ENCODE results near the gene ALOX15B. TPM values are rescaled to one million over a fixed set of nuclear protein-coding genes. Genes with fewer than 3 reads are reported as not detected.
A peak's percentile ranks its signal among the peaks of the same experiment; 100 is the strongest.

The ALOX15B gene
- 1.0 TPM for polyA plus RNA-seq (ENCODE audit: insufficient read length)
- long read RNA-seq, donor 1, result 0 reads
- long read RNA-seq, donor 2, result 0 reads
- long read RNA-seq, donor 3, result 0 reads
- long read RNA-seq, donor 4, result 0 reads
- long read RNA-seq, donor 5, result 0 reads
- long read RNA-seq, donor 6, result 0 reads
- long read RNA-seq, donor 7, result 0 reads
- long read RNA-seq, donor 8, result 0 reads

- no peak for DNase-seq
These were observed at the start of gene ALOX15B for GRCh38 chr17:8038954-8039610. TSS of gene ALOX15B (plus strand) at chr17:8039059. CDS start at chr17:8039156, 97 bp downstream.

GRCh38 chr17:7989781-7990655, 48.8 kb upstream of the ALOX15B start:
- DNase-seq, result peak; percentile 74

DNA sequence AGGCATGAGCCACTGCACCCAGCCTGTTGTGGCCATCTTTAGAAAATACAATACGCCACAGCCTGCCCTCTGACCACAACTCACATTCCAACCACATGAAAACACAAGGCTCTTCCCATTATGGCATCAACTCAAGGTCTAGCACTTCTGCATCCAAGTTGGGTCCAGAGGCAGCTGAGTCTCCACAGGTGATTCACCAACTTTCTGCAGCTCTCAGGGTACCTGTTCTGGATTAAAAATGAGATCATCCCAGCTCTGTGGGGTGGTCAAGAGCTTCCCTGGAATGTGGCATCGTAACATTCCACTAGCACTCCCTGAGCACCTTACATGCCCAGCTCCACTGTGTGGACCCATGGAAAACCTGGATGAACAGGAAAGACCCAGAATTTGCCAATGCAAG, 46.3 kb upstream of the ALOX15B start:
- DNase-seq, result no peak

DNA sequence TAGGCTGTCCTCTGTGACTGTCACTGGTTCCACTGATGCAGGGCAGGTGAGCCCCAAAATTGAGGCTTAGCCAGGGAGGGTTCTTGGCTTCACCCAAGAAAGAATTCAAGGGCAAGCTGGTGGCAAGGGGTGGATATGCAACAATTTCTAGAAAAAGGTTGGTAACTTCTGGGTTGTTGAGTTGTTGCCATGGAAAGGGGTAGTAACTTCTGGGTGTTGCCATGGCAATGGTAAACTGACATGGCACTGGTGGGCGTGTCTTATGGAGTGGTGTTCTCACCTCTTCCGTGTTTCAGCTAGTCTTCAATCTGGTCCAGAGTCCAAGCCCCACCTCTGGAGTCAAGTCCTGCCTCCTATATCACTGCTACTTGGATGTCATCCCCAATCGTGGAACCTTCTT, 45.9 kb upstream of the ALOX15B start:
- DNase-seq, result no peak

GRCh38 chr17:7993972-7994589, 44.8 kb upstream of the ALOX15B start:
- no peak for DNase-seq

- no peak for DNase-seq
These were observed 43.1 kb upstream of the ALOX15B start for GRCh38 chr17:7995724-7996123.

DNA sequence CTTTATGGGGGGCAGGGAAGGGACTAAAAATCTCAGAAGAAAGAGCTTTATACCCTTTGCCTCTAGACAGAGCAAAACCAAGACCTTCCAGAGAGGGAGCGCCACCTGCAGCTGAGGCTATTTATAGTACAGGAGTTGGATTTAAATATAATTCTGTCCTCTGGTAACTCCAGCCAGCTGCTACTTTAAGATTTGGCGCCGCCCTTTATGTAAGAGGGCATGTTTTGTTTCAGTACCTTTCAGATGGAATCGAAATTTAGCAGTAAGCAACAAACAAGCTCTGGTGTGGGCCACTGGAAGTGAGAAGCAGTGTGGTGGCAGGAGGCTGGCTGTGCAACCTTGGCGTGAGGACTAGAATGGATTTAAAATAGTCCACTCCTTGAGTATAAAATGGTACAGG, 41.7 kb upstream of the ALOX15B start:
- DNase-seq, result no peak

DNA sequence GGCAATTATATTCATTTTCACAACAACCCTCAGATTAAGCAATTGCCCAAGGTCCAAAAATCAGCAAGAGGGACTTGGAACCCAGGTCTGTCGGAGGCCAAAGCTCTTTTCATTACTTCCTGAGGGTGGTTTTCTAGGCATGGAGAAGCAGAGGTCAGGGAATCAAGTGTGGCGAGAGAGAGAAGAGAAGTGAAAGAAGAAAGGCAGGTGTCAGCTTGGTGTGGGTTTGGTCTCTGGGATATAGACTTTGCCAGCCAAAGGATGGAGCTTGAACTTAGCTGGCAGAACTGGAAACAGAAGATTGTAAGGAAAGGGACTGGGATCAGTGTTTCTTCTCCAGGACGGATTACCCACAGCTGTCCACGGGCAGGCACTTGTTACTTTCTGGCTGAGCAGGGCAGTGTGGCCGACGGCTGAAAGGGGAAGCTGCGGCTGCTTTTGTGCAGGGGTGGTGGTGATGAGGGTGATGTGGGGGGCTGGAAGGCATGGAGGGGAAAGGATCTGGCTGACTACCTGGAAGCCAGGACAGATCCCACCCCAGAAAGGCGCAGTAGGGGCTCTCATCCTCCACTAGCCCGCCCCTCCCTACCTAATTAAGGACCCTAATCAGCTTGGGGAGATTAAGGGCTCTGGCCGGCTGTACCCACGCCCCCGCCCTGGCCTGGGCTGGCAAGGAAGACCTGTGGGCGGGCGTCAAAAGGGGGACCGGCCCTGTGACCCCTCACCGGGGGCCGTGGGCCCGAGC, 36.7 kb upstream of the ALOX15B start, which contains the start of gene GUCY2D:
GUCY2D (plus strand) TSS at position 640 of the 745 bp plus-strand sequence. CDS start 433 bp downstream, outside the sequence.
- DNase-seq, result no peak

DNA sequence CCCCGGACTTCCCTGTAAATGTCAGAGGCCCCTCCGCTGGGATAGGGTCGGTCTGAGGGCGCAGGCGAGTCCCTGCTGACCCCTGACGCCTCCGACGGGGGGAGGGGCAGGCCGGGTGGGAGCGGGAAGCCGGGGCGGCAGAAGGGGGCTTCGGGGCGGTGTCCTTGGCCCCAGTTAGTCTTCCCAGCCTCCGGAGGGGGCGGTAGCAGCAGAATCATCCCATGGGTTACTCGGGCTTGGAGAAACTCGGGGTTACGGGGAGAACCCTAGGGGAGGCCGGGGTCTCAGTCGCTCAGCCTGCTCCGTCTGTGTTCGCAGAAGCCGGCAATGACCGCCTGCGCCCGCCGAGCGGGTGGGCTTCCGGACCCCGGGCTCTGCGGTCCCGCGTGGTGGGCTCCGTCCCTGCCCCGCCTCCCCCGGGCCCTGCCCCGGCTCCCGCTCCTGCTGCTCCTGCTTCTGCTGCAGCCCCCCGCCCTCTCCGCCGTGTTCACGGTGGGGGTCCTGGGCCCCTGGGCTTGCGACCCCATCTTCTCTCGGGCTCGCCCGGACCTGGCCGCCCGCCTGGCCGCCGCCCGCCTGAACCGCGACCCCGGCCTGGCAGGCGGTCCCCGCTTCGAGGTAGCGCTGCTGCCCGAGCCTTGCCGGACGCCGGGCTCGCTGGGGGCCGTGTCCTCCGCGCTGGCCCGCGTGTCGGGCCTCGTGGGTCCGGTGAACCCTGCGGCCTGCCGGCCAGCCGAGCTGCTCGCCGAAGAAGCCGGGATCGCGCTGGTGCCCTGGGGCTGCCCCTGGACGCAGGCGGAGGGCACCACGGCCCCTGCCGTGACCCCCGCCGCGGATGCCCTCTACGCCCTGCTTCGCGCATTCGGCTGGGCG, 35.9 kb upstream of the ALOX15B start:
- no peak for DNase-seq

DNA sequence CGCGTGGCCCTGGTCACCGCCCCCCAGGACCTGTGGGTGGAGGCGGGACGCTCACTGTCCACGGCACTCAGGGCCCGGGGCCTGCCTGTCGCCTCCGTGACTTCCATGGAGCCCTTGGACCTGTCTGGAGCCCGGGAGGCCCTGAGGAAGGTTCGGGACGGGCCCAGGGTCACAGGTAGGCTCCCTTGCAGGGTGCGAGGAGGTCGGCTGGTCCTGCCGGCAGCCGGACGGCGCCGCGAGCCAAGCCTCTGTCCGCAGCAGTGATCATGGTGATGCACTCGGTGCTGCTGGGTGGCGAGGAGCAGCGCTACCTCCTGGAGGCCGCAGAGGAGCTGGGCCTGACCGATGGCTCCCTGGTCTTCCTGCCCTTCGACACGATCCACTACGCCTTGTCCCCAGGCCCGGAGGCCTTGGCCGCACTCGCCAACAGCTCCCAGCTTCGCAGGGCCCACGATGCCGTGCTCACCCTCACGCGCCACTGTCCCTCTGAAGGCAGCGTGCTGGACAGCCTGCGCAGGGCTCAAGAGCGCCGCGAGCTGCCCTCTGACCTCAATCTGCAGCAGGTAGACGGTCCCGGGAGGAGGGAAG, 35.2 kb upstream of the ALOX15B start:
- DNase-seq, result no peak

GRCh38 chr17:8004899-8005298, 34.0 kb upstream of the ALOX15B start:
- no peak for DNase-seq

DNA sequence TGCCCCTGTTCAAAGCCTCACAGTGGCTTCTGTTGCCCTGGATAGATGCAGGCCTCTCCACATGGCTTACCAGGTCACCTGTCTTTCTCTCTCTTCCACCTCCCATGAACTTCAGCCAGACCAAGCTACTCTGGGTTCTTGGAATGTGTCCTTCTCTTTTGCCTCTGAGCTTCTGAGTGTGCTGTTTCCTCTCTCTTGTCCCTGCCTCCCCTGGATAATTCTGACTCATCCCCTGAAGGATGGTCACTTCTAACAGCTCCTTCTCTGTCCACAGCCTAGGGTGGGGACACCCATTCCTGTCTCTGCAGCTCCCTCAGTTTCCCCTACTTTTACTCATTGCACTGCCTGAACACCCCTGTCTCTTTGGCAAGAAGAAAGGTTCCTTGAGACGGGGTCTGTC, 33.5 kb upstream of the ALOX15B start:
- DNase-seq, result no peak

GRCh38 chr17:8005967-8006730, 32.7 kb upstream of the ALOX15B start:
- no peak for DNase-seq

DNA sequence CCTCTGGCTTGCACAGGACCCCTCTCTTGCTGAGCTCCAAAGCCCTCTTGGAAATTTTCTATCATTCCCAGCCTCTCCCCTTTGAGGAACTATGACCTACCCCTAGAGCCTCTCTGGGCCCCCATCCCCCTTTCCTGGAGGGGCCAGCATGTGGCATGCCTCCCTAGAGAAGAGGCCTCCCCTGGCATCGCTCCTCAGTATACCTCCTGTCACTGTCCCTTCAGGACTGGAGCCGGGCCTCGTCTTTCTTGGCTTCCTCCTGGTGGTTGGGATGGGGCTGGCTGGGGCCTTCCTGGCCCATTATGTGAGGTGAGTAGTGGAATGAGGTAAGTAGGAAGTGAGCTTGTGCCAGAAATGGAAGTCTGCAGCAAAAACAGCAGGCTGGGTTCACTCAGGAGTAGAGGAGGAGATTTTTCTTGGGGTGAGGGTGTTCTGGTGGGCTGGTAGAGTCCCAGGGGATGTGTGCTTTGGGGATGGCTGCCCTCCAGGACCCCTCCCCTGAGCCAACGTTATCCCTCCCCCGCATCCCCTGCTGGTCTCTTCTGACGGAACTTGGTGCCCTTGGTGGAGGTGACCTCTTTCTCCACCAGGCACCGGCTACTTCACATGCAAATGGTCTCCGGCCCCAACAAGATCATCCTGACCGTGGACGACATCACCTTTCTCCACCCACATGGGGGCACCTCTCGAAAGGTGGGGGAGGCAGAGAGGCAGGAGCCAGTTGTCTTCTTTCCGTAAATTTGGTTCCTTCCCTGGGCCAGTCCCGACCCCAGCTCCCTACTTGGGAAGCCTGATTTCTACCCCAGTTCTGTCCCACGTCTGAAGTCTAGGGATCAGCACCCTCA, 31.8 kb upstream of the ALOX15B start:
- DNase-seq, result no peak

DNA sequence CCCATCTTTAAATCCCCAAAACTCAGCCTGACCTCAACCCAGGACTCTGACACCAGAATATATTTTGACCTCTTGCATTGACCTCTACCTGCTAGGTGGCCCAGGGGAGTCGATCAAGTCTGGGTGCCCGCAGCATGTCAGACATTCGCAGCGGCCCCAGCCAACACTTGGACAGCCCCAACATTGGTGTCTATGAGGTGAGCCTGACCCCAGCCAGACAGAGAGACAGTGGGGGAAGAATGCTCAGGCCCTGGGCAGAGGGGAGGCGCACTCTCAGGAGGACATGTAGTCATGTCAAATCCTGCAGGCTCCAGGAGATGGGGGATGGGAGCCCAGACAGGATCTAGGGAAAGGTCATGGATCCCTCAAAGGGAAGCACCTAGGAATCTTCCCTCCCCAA, 31.0 kb upstream of the ALOX15B start:
- no peak for DNase-seq

- no peak for DNase-seq
These were observed 26.7 kb upstream of the ALOX15B start for GRCh38 chr17:8012045-8012580.

DNA sequence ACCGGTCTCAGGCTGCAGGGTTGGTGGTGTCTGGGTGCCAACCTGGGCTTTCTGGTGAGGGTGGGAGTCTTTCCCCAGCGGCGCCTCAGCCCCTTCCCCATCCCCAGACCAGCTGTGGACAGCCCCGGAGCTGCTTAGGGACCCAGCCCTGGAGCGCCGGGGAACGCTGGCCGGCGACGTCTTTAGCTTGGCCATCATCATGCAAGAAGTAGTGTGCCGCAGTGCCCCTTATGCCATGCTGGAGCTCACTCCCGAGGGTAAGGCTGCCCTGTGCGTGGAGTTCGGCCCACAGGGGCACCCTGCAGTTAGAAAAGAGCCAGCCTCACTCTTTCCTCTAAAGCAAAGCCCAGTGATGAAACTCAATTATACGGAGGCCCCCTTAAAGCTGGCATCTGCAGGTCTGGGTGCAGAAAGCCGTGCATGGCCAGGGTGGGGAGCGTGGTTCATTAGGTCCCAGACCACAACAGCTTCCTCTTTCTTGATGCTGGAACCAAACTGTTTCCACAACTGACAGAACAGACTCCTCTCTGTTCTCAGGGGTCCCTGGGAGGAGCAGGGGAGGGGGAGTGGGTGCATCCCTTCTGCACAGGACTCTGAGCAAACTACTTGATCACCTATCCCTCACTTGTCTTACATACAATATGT, 25.7 kb upstream of the ALOX15B start:
- no peak for DNase-seq
